C4-2B (cell line): ENCODE data around the gene EML2.

Source experiments
- H3K27ac ChIP-seq: fragments of 450-650 bp; 2 replicates; pipeline ENCODE4 v1.5.1; 2017
- ZFX ChIP-seq: fragments of 450-650 bp; IDR thresholded peaks from 2 replicates; pipeline ENCODE4 v1.6.1; 2017
- TF ChIP-seq, protein P1 (sequence below): fragments of 450-650 bp; conservative IDR thresholded peaks from 2 replicates; pipeline ENCODE4 v1.5.1; 2017; ENCODE audit warnings: mild to moderate bottlenecking

The EML2 gene

DNA sequence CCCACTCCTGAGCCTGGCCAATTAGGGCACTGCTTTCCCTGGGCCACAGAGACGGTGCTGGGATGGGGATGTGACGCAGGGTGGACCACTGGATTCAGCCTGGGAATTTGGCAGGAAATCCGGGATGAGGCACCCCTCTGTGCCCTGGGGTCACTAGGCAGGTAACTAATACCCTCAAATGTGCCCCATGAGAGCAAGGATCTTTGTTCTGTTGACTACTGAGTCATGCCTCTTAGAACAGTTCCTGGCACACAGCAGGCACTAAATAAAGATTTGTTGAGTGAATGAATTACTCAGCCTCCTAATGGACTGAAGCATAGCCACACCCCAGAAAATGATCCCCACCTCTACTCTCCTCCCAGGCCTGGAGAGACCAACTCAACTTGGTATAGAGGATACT is 70.5 kb downstream of the EML2 start:
- peak overlapping the region; percentile 81 for H3K27ac ChIP-seq
- TF ChIP-seq, protein P1, sequence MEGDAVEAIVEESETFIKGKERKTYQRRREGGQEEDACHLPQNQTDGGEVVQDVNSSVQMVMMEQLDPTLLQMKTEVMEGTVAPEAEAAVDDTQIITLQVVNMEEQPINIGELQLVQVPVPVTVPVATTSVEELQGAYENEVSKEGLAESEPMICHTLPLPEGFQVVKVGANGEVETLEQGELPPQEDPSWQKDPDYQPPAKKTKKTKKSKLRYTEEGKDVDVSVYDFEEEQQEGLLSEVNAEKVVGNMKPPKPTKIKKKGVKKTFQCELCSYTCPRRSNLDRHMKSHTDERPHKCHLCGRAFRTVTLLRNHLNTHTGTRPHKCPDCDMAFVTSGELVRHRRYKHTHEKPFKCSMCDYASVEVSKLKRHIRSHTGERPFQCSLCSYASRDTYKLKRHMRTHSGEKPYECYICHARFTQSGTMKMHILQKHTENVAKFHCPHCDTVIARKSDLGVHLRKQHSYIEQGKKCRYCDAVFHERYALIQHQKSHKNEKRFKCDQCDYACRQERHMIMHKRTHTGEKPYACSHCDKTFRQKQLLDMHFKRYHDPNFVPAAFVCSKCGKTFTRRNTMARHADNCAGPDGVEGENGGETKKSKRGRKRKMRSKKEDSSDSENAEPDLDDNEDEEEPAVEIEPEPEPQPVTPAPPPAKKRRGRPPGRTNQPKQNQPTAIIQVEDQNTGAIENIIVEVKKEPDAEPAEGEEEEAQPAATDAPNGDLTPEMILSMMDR: no peak
- no peak for TF ChIP-seq ZFX

DNA sequence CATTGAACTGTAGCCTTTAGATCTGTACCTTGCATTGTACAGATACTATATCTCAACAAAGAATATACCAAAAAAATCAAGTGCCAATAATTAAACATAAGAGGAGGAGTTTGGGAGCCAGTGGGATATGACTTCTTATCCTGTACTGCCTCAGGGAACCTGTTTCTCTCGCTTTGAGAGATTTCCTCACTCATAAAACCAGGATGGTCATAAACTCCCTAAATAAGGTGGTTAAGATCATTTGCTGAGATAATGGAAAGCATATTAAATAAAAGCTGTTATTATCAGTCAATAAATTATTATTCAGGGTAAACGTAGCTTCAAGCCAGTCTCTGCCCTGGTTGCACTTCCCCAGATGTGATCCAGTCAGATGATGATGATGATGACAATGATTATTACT is 71.6 kb downstream of the EML2 start:
- TF ChIP-seq ZFX: no peak
- TF ChIP-seq, protein P1: no peak
- peak overlapping the region; percentile 81 for H3K27ac ChIP-seq

DNA sequence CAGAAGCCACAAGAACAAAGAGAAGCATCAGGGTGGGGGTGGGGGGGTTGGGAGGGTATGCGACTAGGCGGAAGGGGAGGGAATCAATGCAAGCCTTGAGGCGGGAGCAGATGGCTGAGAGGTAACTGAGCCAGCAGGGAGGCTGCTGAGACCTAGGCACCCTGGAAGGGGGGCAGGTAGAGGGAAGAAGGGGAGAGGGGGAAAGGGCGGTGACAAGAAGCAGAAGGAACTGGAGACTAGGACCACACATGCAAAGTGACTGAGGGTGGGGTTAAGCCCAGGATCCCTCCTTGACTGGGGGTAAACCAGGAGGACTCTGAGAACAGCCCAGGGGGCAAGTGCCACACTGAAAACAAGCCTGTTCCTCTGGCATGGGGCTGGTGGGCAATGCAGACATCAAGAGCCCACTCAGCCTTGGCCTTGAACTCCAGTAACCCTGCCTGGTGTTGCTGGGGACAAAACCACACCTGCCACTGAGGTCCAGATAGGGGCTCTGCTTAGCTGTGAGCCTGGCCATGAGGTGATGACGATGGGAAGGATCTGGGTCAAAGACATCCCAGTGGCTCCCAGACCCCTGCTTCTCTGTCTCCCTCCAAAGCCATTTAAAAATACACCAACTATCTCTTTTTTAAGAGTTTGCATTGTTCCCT is 74.9 kb downstream of the EML2 start:
- TF ChIP-seq, protein P1: no peak
- TF ChIP-seq ZFX: no peak
- no peak overlapping the region for H3K27ac ChIP-seq

GRCh38 chr19:45560686-45561085 is 78.5 kb downstream of the EML2 start:
- H3K27ac ChIP-seq: peak overlapping the region; percentile 47
- TF ChIP-seq, protein P1: no peak
- TF ChIP-seq ZFX: no peak

DNA sequence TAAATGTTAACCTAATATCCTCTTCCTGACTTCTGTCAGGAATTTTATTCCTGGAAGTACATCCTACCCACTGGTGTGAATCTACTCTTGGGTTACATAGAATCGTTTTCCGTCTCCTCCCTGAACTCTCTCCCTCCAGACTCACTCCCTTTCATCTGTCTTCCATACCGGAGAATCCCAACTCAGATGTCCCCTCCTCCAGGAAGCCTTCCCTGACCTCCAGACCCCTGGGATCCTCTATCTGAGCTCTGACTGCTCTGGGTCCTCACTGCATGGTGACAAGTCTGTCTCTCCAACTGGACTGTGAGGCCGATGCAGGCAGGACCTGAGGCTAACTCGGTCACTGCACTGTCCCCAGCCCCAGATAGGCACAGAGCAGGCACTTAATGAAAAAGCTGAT is 79.2 kb downstream of the EML2 start:
- no peak overlapping the region for H3K27ac ChIP-seq
- no peak for TF ChIP-seq ZFX
- TF ChIP-seq, protein P1: no peak
